T-helper 1 cell treated with Interleukin-12 subunit alpha and Interleukin-12 subunit beta and Interleukin-4 antibody, amounts not matched to agents 30 μg/mL and 1 μg/mL, for 36 hours (primary cell): ENCODE results near the gene SLC6A19.
"Not testable (repeated sequence)": the region's sequence is repeated elsewhere in the genome, so short reads cannot be mapped to it uniquely, and the experiment has no call there.

Experiments
- H3K27ac Mint-ChIP-seq: one replicate; pipeline ENCODE4 v1.8.0; 2021; ENCODE audit warnings: mild to moderate bottlenecking, mixed read lengths
- H3K27me3 Mint-ChIP-seq: one replicate; pipeline ENCODE4 v1.8.0; 2021; ENCODE audit warnings: low read depth, mixed read lengths
- H3K36me3 Mint-ChIP-seq: one replicate; pipeline ENCODE4 v1.8.0; 2021; ENCODE audit warnings: low read depth, mixed read lengths
- H3K4me1 Mint-ChIP-seq: one replicate; pipeline ENCODE4 v1.8.0; 2021; ENCODE audit warnings: low read depth, mixed read lengths
- H3K4me3 Mint-ChIP-seq: one replicate; pipeline ENCODE4 v1.8.0; 2021; ENCODE audit warnings: mild to moderate bottlenecking, moderate library complexity, mixed read lengths
- H3K9me3 Mint-ChIP-seq: one replicate; pipeline ENCODE4 v1.8.0; 2021; ENCODE audit warnings: mixed read lengths

Gene SLC6A19

DNA sequence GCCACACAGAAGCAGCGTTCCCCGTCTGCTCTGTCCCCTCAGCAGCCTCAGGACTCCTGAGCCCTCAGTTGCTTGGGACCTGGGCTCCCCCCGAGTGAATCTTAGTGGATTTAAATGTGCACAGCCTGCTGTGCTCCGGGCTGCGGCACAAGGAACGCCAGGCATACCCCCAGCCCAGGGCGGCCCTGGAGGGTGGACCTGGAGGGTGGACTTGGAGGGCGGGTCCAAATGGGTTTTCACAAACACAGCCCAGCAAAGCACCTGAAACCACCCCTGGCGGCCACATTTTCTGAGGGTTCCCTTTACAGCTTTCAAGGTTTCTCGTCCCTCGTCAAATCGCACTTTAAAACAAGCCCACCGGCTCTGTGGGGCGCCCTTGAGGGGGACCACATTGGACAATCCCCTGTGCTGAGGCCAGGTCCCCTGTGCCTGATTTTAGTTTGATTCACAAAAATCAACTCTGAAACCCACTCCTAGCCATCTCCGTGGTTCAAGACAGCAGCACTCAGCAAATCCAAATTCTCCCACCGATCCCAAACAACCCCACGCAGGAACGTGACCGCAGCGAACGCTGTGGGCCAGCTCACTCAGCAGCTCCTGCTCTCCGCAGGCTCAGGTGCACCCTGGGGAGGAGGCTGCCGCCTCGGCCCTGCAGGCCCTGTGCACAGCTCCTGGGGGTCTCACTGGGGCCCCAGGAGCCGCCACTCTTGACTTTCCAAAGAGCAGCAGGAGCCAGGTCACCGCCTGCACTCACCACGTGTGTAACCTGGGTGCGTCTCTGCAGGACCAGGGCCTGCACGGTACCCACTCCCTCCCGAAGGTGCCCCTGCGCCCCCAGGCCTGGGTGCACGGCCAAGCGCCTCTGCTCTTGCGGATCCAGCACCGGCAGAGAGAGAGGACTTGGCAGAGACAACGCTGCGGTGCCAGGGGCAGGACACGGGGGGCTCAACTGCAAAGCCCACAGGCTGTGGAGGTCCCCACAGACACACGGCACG lies 64.4 kb downstream of the SLC6A19 start:
- H3K4me1 Mint-ChIP-seq = peaks cover 9% of the 10 kb centered on the region
- no peaks in the 10 kb centered on the region for H3K36me3 Mint-ChIP-seq
- no peak overlapping the region for H3K4me3 Mint-ChIP-seq
- no peak overlapping the region for H3K27ac Mint-ChIP-seq
- no peaks in the 10 kb centered on the region for H3K27me3 Mint-ChIP-seq
- H3K9me3 Mint-ChIP-seq = no peaks in the 10 kb centered on the region

DNA sequence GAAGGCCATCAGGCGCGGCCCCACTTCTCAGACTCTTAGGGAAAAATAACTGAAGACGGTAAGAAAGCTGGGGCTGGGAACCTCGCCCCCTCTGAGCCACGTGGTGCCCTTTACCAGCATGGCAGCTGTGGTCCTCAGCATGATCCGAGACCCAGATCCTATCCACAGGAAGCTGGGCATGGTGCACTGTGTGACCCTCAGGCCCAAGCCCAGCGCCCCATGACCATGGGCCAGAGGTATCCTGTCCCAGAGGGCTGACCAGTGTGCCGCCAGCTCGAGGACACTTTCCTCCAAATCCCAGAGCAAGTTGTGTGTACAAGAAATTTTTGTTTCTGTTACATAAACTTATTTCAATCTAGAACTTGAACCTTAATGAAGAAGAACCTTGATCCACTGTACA lies 65.4 kb downstream of the SLC6A19 start:
- Mint-ChIP-seq H3K4me3 (no peak overlapping the region), H3K36me3 (no peaks in the 10 kb centered on the region), H3K4me1 (peaks cover 9% of the 10 kb centered on the region), H3K9me3 (no peaks in the 10 kb centered on the region), H3K27me3 (no peaks in the 10 kb centered on the region), H3K27ac (no peak overlapping the region)

DNA sequence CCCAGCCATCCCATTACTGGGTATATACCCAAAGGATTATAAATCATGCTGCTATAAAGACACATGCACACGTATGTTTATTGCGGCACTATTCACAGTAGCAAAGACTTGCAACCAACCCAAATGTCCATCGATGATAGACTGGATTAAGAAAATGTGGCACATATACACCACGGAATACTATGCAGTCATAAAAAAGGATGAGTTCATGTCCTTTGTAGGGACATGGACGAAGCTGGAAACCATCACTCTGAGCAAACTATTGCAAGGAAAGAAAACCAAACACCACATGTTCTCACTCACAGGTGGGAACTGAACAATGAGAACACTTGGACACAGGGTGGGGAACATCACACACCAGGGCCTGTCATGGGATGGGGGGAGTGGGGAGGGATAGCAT lies 66.1 kb downstream of the SLC6A19 start:
- H3K27me3 Mint-ChIP-seq, H3K27ac Mint-ChIP-seq, H3K4me1 Mint-ChIP-seq, H3K4me3 Mint-ChIP-seq, H3K9me3 Mint-ChIP-seq, H3K36me3 Mint-ChIP-seq: not testable (repeated sequence)

DNA sequence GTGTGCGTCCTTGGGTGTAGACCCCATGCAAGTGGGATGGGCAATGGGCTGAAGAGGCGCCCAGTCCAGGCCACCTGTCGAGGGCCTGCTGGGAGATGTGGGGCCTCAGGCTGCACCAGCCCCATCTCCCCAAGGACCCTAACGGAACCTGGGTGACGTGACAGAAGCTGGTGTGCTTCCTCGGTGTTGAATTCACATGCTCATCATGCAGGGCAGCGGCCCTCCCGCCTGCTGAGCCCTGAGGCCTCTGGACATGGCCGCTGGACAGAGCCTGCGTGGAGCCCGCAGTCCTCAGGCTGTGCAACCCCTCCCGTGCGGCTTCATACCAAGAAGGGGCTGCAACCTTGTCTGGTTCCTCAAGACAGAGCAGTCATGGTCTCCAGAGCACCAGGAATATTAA lies 66.7 kb downstream of the SLC6A19 start:
- Mint-ChIP-seq H3K27ac (no peak overlapping the region), H3K9me3 (no peaks in the 10 kb centered on the region), H3K36me3 (no peaks in the 10 kb centered on the region), H3K4me1 (peaks cover 9% of the 10 kb centered on the region), H3K4me3 (no peak overlapping the region), H3K27me3 (no peaks in the 10 kb centered on the region)

DNA sequence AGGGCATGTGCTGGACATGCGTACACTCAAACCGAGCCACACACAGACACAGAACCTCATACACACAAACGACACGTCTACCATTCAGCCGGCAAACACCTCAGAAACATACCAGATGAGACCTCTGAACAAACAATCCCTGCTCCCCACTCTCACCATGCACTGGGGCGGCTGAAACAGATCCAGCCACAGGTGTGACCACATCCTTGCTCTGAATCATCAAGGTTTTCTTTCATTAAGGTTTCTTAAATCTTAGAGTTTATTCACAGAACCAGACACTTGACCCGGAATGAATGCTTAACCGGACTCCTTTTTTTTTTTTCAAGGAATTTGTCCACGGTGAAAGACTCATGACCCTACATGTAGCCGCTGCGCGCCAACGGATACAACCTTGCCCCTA lies 67.3 kb downstream of the SLC6A19 start:
- Mint-ChIP-seq H3K4me1 (peaks cover 9% of the 10 kb centered on the region), H3K27ac (no peak overlapping the region), H3K36me3 (no peaks in the 10 kb centered on the region), H3K4me3 (no peak overlapping the region), H3K27me3 (no peaks in the 10 kb centered on the region), H3K9me3 (no peaks in the 10 kb centered on the region)

DNA sequence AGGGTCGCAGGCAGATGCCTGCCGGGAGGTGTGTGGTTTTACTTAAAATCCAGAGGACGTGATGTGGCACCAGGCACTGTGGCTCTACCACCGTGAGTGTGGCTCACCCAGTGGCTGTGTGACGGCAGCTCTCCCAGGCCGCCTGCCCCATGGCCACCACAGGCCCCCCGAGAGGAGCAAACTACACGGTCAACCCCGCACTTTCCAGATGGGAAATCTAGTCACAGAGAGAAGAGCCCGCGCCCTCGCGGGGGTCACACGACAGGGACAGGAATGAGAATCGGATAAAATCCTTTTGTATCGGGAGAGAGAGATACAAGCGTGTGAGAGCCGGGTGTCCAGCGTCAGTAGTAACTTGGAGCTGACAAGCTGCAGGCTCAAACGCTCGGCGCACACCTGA lies 69.0 kb downstream of the SLC6A19 start:
- H3K36me3 Mint-ChIP-seq = no peaks in the 10 kb centered on the region
- no peak overlapping the region for H3K4me3 Mint-ChIP-seq
- peaks cover 9% of the 10 kb centered on the region for H3K4me1 Mint-ChIP-seq
- H3K27me3 Mint-ChIP-seq = no peaks in the 10 kb centered on the region
- no peak overlapping the region for H3K27ac Mint-ChIP-seq
- H3K9me3 Mint-ChIP-seq = no peaks in the 10 kb centered on the region

DNA sequence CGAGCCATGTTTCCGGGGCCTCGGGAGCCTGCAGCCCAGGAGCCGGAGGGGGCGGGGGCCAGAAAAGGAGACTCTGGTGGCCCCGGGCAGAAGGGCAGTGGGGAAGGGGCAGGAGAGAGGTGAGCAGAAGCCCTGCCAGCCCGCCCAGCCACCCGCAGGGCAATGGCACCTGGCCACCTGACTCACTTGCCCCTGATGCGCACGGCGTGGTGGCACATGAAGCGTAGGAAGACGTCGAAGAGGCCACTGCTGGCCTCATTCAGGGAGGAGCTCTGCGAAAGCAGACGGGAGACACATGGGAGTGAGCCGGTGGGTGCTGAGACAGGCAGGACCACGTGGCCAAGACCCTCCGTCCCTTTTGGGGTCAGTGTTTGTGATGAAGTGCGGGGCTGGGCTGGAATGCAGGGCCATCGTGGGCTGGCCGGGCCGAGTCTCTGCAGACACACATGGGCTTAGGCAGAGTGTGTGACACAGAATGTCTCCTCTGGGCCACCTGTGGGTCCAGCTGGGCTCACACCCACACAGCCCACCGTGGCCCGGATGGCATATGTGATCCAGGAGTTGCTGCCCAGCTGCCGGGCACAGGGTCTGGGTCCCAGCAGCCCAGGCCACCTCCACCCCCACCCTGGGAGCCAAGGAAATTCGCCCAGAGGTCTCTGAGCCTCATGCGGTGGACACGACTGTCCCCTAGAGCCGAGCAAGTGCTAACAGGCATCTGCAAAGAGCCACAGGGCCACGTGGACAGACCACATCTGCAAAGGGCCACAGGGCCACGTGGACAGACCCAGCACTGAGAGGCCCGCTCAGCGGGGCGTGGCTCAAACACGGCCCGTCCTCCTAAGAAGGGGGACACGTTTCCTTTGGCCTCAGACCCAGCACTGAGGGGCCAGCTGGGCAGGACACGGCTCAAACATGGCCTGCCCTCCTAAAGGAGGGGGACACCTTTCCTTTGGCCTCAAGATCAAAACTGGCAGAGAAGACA lies 69.8 kb downstream of the SLC6A19 start:
- Mint-ChIP-seq H3K27me3 (no peaks in the 10 kb centered on the region), H3K27ac (no peak overlapping the region), H3K4me3 (no peak overlapping the region), H3K36me3 (no peaks in the 10 kb centered on the region), H3K4me1 (peaks cover 11% of the 10 kb centered on the region), H3K9me3 (no peaks in the 10 kb centered on the region)

DNA sequence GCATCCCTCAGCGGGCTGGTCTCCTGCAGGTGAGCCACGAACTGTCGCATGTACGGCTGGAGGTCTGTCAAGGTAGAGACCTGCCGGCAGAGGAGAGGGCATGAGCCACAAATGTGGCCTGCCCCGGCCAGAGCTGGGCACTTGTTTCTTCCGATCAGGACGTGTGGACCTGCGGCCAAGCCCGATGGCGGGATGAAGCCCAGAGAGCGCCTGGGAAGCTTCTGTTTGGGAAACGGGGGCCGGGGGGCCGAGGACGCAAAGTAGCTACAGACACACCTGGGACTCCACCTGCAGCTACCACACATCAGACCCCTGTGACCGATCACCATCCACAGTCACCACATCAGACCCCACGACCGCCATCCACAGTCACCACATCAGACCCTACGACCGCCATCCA lies 70.8 kb downstream of the SLC6A19 start:
- no peak overlapping the region for H3K27ac Mint-ChIP-seq
- no peak overlapping the region for H3K4me3 Mint-ChIP-seq
- H3K4me1 Mint-ChIP-seq = peaks cover 13% of the 10 kb centered on the region
- no peaks in the 10 kb centered on the region for H3K36me3 Mint-ChIP-seq
- no peaks in the 10 kb centered on the region for H3K27me3 Mint-ChIP-seq
- H3K9me3 Mint-ChIP-seq = no peaks in the 10 kb centered on the region

DNA sequence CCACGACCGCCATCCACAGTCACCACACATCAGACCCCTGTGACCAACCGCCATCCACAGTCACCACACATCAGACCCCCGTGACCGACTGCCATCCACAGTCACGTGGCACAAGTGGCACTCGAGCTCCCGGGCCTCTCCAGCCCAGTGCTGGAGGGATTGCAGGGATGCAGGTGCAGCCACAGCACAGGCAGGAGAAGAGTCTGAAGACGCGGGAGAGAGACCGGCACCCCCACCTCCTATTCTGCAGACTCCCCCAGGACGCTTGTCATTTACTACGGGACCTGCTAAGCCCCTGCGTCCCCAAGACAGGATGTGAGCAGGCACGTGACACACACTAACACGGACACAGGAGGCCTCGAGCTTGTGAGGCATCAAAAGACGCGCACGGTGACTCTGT lies 72.3 kb downstream of the SLC6A19 start:
- H3K27me3 Mint-ChIP-seq = no peaks in the 10 kb centered on the region
- no peaks in the 10 kb centered on the region for H3K36me3 Mint-ChIP-seq
- peaks cover 9% of the 10 kb centered on the region for H3K4me1 Mint-ChIP-seq
- H3K27ac Mint-ChIP-seq = no peak overlapping the region
- no peaks in the 10 kb centered on the region for H3K9me3 Mint-ChIP-seq
- no peak overlapping the region for H3K4me3 Mint-ChIP-seq

DNA sequence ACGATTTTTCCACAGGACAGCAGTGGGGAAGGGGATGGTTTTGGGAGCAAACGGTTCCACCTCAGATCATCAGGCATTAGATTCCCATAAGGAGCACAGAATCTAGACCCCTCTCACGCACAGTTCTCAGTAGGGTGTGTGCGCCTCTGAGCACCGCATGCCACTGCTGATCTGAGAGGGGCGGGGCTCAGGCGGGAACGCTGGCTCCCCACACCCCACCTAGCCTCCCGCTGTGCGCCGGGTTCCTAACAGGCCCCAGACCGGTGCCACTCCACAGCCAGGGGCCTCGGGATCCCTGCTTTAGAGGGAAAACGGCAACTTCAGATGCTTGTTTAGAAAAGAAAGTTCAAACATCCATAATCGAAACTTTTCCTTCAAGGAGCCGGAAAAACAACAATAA lies 73.1 kb downstream of the SLC6A19 start:
- Mint-ChIP-seq H3K9me3 (no peaks in the 10 kb centered on the region), H3K4me1 (peaks cover 5% of the 10 kb centered on the region), H3K27me3 (no peaks in the 10 kb centered on the region), H3K27ac (no peak overlapping the region), H3K4me3 (no peak overlapping the region), H3K36me3 (no peaks in the 10 kb centered on the region)
